HepG2 (cell line): Measurements from ENCODE around the gene GGA1. TPM values are rescaled to one million over a fixed set of nuclear protein-coding genes. Genes with fewer than 3 reads are reported as not detected.

Experiments
- ELF3 ChIP-seq: IDR thresholded peaks from 2 replicates; pipeline ENCODE4 v1.6.1; 2016; ENCODE audit warnings: missing genetic modification reagents, missing compliant biosample characterization
- HNRNPL ChIP-seq: fragments of 200-400 bp; formaldehyde crosslinking; IDR thresholded peaks from 2 replicates; pipeline ENCODE4 v1.6.1; 2017; ENCODE audit warnings: mild to moderate bottlenecking, low read depth, low read length
- JUN ChIP-seq: sonication (generic); formaldehyde crosslinking; IDR thresholded peaks from 2 replicates; pipeline ENCODE4 v1.4.0; 2020; ENCODE audit warnings: mild to moderate bottlenecking, missing genetic modification reagents
- KMT2B ChIP-seq: IDR thresholded peaks from 2 replicates; pipeline ENCODE4 v1.6.1; 2016; ENCODE audit warnings: missing genetic modification reagents, missing compliant biosample characterization
- PAX8 ChIP-seq: sonication (generic); formaldehyde crosslinking; IDR thresholded peaks from 2 replicates; pipeline ENCODE4 v1.8.0; 2022; ENCODE audit warnings: mild to moderate bottlenecking, missing genetic modification reagents, borderline replicate concordance
- PLRG1 ChIP-seq: fragments of 450-650 bp; conservative IDR thresholded peaks from 2 replicates; pipeline ENCODE4 v1.6.1; 2016
- POLR2G ChIP-seq: fragments of 200-400 bp; formaldehyde crosslinking; IDR thresholded peaks from 2 replicates; pipeline ENCODE4 v1.6.1; 2018; ENCODE audit warnings: mild to moderate bottlenecking, low read depth, low read length, moderate library complexity
- SIX1 ChIP-seq: sonication (generic); formaldehyde crosslinking; IDR thresholded peaks from 2 replicates; pipeline ENCODE4 v1.4.0; 2020; ENCODE audit warnings: missing genetic modification reagents, borderline replicate concordance
- SIX4 ChIP-seq: sonication (generic); formaldehyde crosslinking; IDR thresholded peaks from 2 replicates; pipeline ENCODE4 v1.4.0; 2020; ENCODE audit warnings: missing genetic modification reagents
- TOE1 ChIP-seq: sonication (generic); formaldehyde crosslinking; IDR thresholded peaks from 2 replicates; pipeline ENCODE4 v1.4.0; 2020; ENCODE audit warnings: mild to moderate bottlenecking, missing genetic modification reagents
- ZFP62 ChIP-seq: sonication (generic); formaldehyde crosslinking; IDR thresholded peaks from 2 replicates; pipeline ENCODE4 v1.4.0; 2020; ENCODE audit warnings: missing genetic modification reagents
- ZFY ChIP-seq: sonication (generic); formaldehyde crosslinking; IDR thresholded peaks from 2 replicates; pipeline ENCODE4 v1.4.0; 2020; ENCODE audit warnings: missing genetic modification reagents
- ZKSCAN1 ChIP-seq: fragments of 150-350 bp; IDR thresholded peaks from 2 replicates; pipeline ENCODE4 v1.6.1; 2014; ENCODE audit warnings: low read length
- ZNF10 ChIP-seq: sonication (generic); formaldehyde crosslinking; IDR thresholded peaks from 2 replicates; pipeline ENCODE4 v1.4.0; 2020; ENCODE audit warnings: mild to moderate bottlenecking, low read depth, missing genetic modification reagents, borderline replicate concordance
- ZNF12 ChIP-seq: sonication (generic); formaldehyde crosslinking; IDR thresholded peaks from 2 replicates; pipeline ENCODE4 v1.5.0; 2020; ENCODE audit warnings: missing genetic modification reagents
- ZNF253 ChIP-seq: sonication (generic); formaldehyde crosslinking; IDR thresholded peaks from 2 replicates; pipeline ENCODE4 v1.8.0; 2022; ENCODE audit warnings: mild to moderate bottlenecking, missing genetic modification reagents, borderline replicate concordance
- ZNF558 ChIP-seq: sonication (generic); formaldehyde crosslinking; IDR thresholded peaks from 2 replicates; pipeline ENCODE4 v1.9.0; 2022; ENCODE audit warnings: mild to moderate bottlenecking, missing genetic modification reagents, borderline replicate concordance
- ZNF619 ChIP-seq: sonication (generic); formaldehyde crosslinking; IDR thresholded peaks from 2 replicates; pipeline ENCODE4 v1.4.0; 2020; ENCODE audit warnings: mild to moderate bottlenecking, missing genetic modification reagents
- ZNF713 ChIP-seq: sonication (generic); formaldehyde crosslinking; IDR thresholded peaks from 2 replicates; pipeline ENCODE4 v1.4.0; 2020; ENCODE audit warnings: mild to moderate bottlenecking, missing genetic modification reagents
- ZNF766 ChIP-seq: sonication (generic); formaldehyde crosslinking; IDR thresholded peaks from 2 replicates; pipeline ENCODE4 v1.5.0; 2020; ENCODE audit warnings: missing genetic modification reagents, borderline replicate concordance
- ZNF772 ChIP-seq: sonication (generic); formaldehyde crosslinking; IDR thresholded peaks from 2 replicates; pipeline ENCODE4 v1.5.0; 2020; ENCODE audit warnings: mild to moderate bottlenecking, missing genetic modification reagents
- ZNF816 ChIP-seq: sonication (generic); formaldehyde crosslinking; IDR thresholded peaks from 2 replicates; pipeline ENCODE4 v1.8.0; 2022; ENCODE audit warnings: missing genetic modification reagents, mild to moderate bottlenecking, borderline replicate concordance
- ZNF83 ChIP-seq: sonication (generic); formaldehyde crosslinking; IDR thresholded peaks from 2 replicates; pipeline ENCODE4 v1.4.0; 2020; ENCODE audit warnings: missing genetic modification reagents, mild to moderate bottlenecking, borderline replicate concordance
- ZSCAN31 ChIP-seq: sonication (generic); formaldehyde crosslinking; IDR thresholded peaks from 2 replicates; pipeline ENCODE4 v1.5.0; 2020; ENCODE audit warnings: low read depth, mild to moderate bottlenecking, missing genetic modification reagents
- polyA plus RNA-seq, 8 experiments: library from polyadenylated mRNA; depleted of rRNA in 3 of 8; stranded (reverse) in 7 of 8; unstranded in 1 of 8; fragments of >200 nt; fragmentation: Illumina TruSeq in 4 of 8; extraction: Trizol in 4 of 8; gene quantifications; 2 replicates each; pipeline versions ENCODE4 v1.2.1 to v1.2.3, GENCODE V29; 2011 to 2016; ENCODE audit warnings: low read depth in 4 of 8, missing spikeins in 1 of 8, mixed read lengths in 1 of 8; ENCODE audit not compliant: insufficient read depth in 1 of 8
- total RNA-seq, 5 experiments: library from RNA; depleted of rRNA; stranded (reverse); fragments of >200 nt; fragmentation: Illumina TruSeq; extraction: Trizol; gene quantifications; 2 replicates each; pipeline ENCODE4 v1.2.3, GENCODE V29; 2016; ENCODE audit warnings: low read depth in 1 of 5
- TF ChIP-seq, protein P1 (sequence below): sonication (generic); formaldehyde crosslinking; IDR thresholded peaks from 2 replicates; pipeline ENCODE4 v1.8.1; 2023; ENCODE audit warnings: mild to moderate bottlenecking, inconsistent platforms, moderate library complexity, missing genetic modification reagents, borderline replicate concordance
- TF ChIP-seq, protein P2 (sequence below): sonication (generic); formaldehyde crosslinking; IDR thresholded peaks from 2 replicates; pipeline ENCODE4 v1.8.1; 2023; ENCODE audit warnings: mild to moderate bottlenecking, missing genetic modification reagents
- TF ChIP-seq, protein P3 (sequence below): sonication (generic); formaldehyde crosslinking; IDR thresholded peaks from 2 replicates; pipeline ENCODE4 v1.4.0; 2020; ENCODE audit warnings: mild to moderate bottlenecking, low read depth, missing genetic modification reagents

GGA1 gene
- total and polyA plus RNA-seq, 2 of the 13 experiments (the other 11 are each of a cell fraction or from before 2014, with no cell fraction given): 29.1 to 87.2 TPM

GRCh38 chr22:37569009-37569920, 39.4 kb upstream of the GGA1 start (continued):
- TF ChIP-seq ZNF12 (0 out of 2 replicates have a peak, but pooled peaks have one; percentile 20), ZNF772 (CRISPR knock-in tag) (peak; percentile 96), ZNF713 (CRISPR knock-in tag) (no peak), ZNF816 (CRISPR knock-in tag) (peak; percentile 84; the same call in 1 of the 2 replicates), ZKSCAN1 (no peak), JUN (CRISPR knock-in tag) (no peak), ZNF619 (peak; percentile 87; the same call in 1 of the 2 replicates), PLRG1 (no peak), PAX8 (CRISPR knock-in tag) (peak; percentile 41; the same call in 1 of the 2 replicates), ZNF83 (CRISPR knock-in tag) (peak; percentile 83; the same call in 1 of the 2 replicates), HNRNPL (peak; percentile 98), ZNF558 (CRISPR knock-in tag) (0 out of 2 replicates have a peak, but pooled peaks have one; percentile 28), TOE1 (no peak), SIX1 (CRISPR knock-in tag) (no peak), ZFP62 (CRISPR knock-in tag) (no peak), ZNF253 (CRISPR knock-in tag) (no peak), KMT2B (CRISPR knock-in tag) (peak; percentile 67), ELF3 (CRISPR knock-in tag) (peak; percentile 94), ZFY (CRISPR knock-in tag) (peak; percentile 55), SIX4 (no peak; the same call in 1 of the 2 replicates), ZSCAN31 (CRISPR knock-in tag) (no peak), POLR2G (peak; percentile 93), ZNF10 (CRISPR knock-in tag) (no peak), ZNF766 (0 out of 2 replicates have a peak, but pooled peaks have one; percentile 28)
- TF ChIP-seq, protein P1, sequence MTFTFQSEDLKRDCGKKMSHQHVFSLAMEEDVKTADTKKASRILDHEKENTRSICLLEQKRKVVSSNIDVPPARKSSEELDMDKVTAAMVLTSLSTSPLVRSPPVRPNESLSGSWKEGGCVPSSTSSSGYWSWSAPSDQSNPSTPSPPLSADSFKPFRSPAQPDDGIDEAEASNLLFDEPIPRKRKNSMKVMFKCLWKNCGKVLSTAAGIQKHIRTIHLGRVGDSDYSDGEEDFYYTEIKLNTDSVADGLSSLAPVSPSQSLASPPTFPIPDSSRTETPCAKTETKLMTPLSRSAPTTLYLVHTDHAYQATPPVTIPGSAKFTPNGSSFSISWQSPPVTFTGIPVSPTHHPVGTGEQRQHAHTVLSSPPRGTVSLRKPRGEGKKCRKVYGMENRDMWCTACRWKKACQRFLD: no peak
- TF ChIP-seq, protein P2, sequence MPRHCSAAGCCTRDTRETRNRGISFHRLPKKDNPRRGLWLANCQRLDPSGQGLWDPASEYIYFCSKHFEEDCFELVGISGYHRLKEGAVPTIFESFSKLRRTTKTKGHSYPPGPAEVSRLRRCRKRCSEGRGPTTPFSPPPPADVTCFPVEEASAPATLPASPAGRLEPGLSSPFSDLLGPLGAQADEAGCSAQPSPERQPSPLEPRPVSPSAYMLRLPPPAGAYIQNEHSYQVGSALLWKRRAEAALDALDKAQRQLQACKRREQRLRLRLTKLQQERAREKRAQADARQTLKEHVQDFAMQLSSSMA: peak; percentile 36; the same call in 1 of the 2 replicates
- TF ChIP-seq, protein P3, sequence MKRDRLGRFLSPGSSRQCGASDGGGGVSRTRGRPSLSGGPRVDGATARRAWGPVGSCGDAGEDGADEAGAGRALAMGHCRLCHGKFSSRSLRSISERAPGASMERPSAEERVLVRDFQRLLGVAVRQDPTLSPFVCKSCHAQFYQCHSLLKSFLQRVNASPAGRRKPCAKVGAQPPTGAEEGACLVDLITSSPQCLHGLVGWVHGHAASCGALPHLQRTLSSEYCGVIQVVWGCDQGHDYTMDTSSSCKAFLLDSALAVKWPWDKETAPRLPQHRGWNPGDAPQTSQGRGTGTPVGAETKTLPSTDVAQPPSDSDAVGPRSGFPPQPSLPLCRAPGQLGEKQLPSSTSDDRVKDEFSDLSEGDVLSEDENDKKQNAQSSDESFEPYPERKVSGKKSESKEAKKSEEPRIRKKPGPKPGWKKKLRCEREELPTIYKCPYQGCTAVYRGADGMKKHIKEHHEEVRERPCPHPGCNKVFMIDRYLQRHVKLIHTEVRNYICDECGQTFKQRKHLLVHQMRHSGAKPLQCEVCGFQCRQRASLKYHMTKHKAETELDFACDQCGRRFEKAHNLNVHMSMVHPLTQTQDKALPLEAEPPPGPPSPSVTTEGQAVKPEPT (CRISPR knock-in tag): peak; percentile 17; the same call in 1 of the 2 replicates
